ENCODE results near the gene DLG3. TPM values are rescaled to one million over a fixed set of nuclear protein-coding genes. Genes with fewer than 3 reads are reported as not detected.
"Not testable (repeated sequence)": the region's sequence is repeated elsewhere in the genome, so short reads cannot be mapped to it uniquely, and the experiment has no call there.

Gene DLG3
- total RNA-seq, 2 experiments from 2014 or later = 11.0 to 12.9 TPM

DNA sequence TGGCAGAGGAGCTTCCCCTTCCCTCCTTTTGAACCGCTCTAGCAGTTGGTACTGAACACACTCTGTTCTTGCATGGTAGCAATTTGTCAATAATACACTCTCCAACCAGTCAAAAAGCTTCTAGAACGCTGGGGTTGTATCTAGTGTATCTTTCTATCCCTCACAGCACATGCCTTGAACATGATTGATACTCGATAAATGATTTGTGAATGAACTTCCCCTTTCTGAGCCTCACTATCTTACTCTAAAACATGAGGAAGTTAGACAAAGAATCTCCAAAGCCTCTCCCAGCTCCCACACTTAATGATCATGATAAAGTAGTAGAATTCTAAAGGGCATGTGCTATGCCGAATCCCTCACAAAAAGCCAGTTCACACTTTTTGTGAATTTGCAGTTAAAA is 64.4 kb downstream of the DLG3 start:
- intact Hi-C loops (cut with micrococcal nuclease) = loop anchor here (5.0 kb wide), 1 partner anchor 37 kb away; no protein-coding TSS in a partner anchor
- DNase-seq = no peak
- H3K36me3 Mint-ChIP-seq (ENCODE audit: low read depth) = no peaks in the 10 kb centered on the region
- no peak overlapping the region for H3K27ac Mint-ChIP-seq
- H3K4me1 Mint-ChIP-seq (ENCODE audit: low read depth) = peaks cover 13% of the 10 kb centered on the region
- H3K4me3 Mint-ChIP-seq = no peak overlapping the region
- CTCF ChIA-PET = interaction anchor here (0.6 kb wide), 1 partner anchor 156 kb away, joined by 3 read pairs; no protein-coding TSS in a partner anchor
- H3K27me3 Mint-ChIP-seq (ENCODE audit: low read depth) = peaks cover 5% of the 10 kb centered on the region
- no peaks in the 10 kb centered on the region for H3K9me3 Mint-ChIP-seq

DNA sequence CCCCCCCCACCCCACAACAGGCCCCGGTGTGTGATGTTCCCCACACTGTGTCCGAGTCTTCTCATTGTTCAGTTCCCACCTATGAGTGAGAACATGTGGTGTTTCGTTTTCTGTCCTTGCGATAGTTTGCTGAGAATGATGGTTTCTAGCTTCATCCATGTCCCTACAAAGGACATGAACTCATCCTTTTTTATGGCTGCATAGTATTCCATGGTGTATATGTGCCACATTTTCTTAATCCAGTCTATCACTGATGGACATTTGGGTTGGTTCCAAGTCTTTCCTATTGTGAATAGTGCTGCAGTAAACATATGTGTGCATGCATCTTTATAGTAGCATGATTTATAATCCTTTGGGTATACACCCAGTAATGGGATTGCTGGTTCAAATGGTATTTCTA is 70.6 kb downstream of the DLG3 start:
- DNase-seq; H3K4me1 Mint-ChIP-seq (ENCODE audit: low read depth); H3K9me3 Mint-ChIP-seq; intact Hi-C loops (cut with micrococcal nuclease); CTCF ChIA-PET; H3K36me3 Mint-ChIP-seq (ENCODE audit: low read depth); H3K27me3 Mint-ChIP-seq (ENCODE audit: low read depth); H3K27ac Mint-ChIP-seq; H3K4me3 Mint-ChIP-seq: not testable (repeated sequence)

DNA sequence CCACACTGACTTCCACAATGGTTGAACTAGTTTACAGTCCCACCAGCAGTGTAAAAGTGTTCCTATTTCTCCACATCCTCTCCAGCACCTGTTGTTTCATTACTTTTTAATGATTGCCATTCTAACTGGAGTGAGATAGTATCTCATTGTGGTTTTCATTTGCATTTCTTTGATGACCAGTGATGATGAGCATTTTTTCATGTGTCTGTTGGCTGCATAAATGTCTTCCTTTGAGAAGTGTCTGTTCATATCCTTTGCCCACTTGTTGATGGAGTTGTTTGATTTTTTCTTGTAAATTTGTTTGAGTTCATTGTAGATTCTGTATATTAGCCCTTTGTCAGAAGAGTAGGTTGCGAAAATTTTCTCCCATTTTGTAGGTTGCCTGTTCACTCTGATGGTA is 71.1 kb downstream of the DLG3 start:
- H3K27ac Mint-ChIP-seq; CTCF ChIA-PET; intact Hi-C loops (cut with micrococcal nuclease); H3K9me3 Mint-ChIP-seq; H3K27me3 Mint-ChIP-seq (ENCODE audit: low read depth); H3K36me3 Mint-ChIP-seq (ENCODE audit: low read depth); H3K4me1 Mint-ChIP-seq (ENCODE audit: low read depth); H3K4me3 Mint-ChIP-seq; DNase-seq: not testable (repeated sequence)

DNA sequence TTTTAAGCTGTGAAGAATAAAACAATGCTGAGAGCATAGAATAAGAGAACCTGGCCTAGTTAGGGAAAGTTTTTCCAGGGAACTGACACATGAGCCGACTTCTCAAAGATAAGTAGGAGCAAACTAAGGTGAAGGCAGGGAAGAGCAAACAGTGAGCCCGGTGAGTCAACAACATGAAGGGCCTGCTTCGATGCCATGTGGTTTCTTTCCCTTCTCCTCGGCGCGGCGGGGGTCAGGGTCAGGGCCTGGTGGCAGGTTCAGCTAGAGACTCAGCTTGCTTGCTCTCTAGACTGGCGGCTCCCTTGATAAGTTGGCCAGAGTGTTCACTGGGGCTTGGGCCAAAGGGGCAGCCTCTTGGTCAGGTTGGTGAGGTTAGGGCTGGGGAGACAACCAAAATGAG is 81.1 kb downstream of the DLG3 start:
- Mint-ChIP-seq H3K4me1 (ENCODE audit: low read depth) (peaks cover 6% of the 10 kb centered on the region), H3K27me3 (ENCODE audit: low read depth) (peaks cover 2% of the 10 kb centered on the region), H3K27ac (no peak overlapping the region), H3K4me3 (no peak overlapping the region), H3K9me3 (no peaks in the 10 kb centered on the region), H3K36me3 (ENCODE audit: low read depth) (no peaks in the 10 kb centered on the region)
- CTCF ChIA-PET = no interaction called here
- no peak for DNase-seq
- intact Hi-C loops (cut with micrococcal nuclease) = no loop called here

- peaks cover 3% of the 10 kb centered on the region for H3K27me3 Mint-ChIP-seq (ENCODE audit: low read depth)
- no peaks in the 10 kb centered on the region for H3K36me3 Mint-ChIP-seq (ENCODE audit: low read depth)
- no peak overlapping the region for H3K27ac Mint-ChIP-seq
- peaks cover 6% of the 10 kb centered on the region for H3K4me1 Mint-ChIP-seq (ENCODE audit: low read depth)
- H3K4me3 Mint-ChIP-seq = no peak overlapping the region
- no peak for DNase-seq
- no peaks in the 10 kb centered on the region for H3K9me3 Mint-ChIP-seq
- CTCF ChIA-PET = no interaction called here
- intact Hi-C loops (cut with micrococcal nuclease) = no loop called here
Measured at GRCh38 chrX:70527053-70527452, 82.4 kb downstream of the DLG3 start.

DNA sequence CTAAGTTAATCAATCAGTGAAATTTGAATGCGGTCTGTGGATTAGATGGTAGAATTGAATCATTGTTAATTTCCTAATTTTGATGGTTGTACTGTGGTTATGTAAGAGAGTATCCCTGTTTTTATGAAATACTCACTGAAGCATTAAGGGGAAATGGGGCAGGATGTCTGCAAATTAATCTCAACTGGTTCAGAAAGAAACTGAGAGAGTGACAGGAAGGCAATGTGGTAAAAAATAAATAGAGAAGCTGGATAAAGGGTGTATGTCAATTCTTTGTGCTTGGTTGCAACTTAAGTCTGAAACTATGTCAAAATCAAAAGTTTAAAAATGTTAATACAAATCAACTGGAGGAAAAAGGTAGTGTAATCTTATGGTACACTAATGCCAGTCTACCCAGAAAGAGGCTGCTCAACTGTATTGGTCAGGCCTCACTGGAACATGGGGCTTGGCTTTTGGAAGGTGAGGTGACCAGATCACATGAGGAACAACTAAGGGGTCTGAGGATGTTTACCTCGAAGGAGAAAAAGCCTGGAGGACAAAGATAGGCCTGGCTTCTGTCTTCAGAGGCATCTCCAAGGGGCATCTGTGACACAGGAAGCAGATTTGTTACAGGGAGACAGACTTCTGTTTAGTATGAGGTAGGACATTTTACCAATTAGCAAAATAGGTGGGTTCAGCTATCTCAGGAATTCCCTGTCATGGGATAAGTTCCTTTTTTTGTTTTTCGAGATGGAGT is 83.1 kb downstream of the DLG3 start:
- CTCF ChIA-PET = no interaction called here
- H3K27ac Mint-ChIP-seq = no peak overlapping the region
- H3K4me1 Mint-ChIP-seq (ENCODE audit: low read depth) = peaks cover 6% of the 10 kb centered on the region
- no peaks in the 10 kb centered on the region for H3K36me3 Mint-ChIP-seq (ENCODE audit: low read depth)
- H3K27me3 Mint-ChIP-seq (ENCODE audit: low read depth) = peaks cover 3% of the 10 kb centered on the region
- H3K9me3 Mint-ChIP-seq = no peaks in the 10 kb centered on the region
- no peak overlapping the region for H3K4me3 Mint-ChIP-seq
- no peak for DNase-seq
- intact Hi-C loops (cut with micrococcal nuclease) = no loop called here

DNA sequence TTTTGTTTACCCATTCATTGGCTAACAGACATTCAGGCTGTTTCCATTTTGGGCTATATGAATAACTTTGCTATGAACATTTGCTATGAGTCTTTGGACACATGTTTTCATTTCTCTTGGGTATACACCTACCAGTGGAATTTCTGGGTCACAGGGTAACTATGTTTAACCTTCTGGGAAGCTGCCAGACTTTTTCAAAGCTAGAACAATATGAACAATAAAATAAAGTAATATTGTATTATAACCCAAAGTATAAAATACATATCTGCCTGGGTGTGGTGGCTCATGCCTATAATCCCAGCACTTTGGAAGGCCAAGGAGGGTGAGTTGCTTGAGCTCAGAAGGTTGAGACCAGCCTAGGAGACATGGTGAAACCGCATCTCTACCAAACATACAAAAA is 90.6 kb downstream of the DLG3 start:
- Mint-ChIP-seq H3K36me3 (ENCODE audit: low read depth) (no peaks in the 10 kb centered on the region), H3K27ac (no peak overlapping the region), H3K9me3 (no peaks in the 10 kb centered on the region), H3K4me3 (no peak overlapping the region), H3K4me1 (ENCODE audit: low read depth) (no peaks in the 10 kb centered on the region), H3K27me3 (ENCODE audit: low read depth) (peaks cover 3% of the 10 kb centered on the region)
- intact Hi-C loops (cut with micrococcal nuclease) = no loop called here
- CTCF ChIA-PET = interaction anchor here (0.6 kb wide), 1 partner anchor 110 kb away, joined by 3 read pairs; no protein-coding TSS in a partner anchor
- DNase-seq = no peak

DNA sequence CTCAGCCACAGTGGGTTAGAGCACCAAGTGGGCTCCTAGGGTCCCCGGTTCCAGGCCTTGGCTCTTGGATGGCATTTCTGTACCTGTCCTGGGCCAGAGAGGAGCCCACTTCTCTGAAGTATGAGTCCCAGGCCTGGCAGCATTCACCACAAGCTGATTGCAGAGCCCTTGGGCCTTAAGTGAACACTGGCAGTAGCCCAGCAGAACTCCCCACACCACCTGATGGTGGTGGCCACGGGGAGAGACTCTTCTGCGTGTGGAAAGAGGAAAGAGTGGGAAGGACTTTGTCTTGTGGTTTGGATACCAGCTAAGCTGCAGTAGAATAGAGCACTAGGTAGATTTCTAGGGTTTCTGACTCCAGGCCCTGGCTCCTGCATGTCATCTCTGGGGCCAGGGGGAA is 104.8 kb downstream of the DLG3 start:
- Mint-ChIP-seq H3K9me3 (no peaks in the 10 kb centered on the region), H3K36me3 (ENCODE audit: low read depth) (no peaks in the 10 kb centered on the region), H3K4me3 (no peak overlapping the region), H3K4me1 (ENCODE audit: low read depth) (peaks cover 7% of the 10 kb centered on the region), H3K27ac (no peak overlapping the region), H3K27me3 (ENCODE audit: low read depth) (no peaks in the 10 kb centered on the region)
- intact Hi-C loops (cut with micrococcal nuclease) = no loop called here
- no peak for DNase-seq
- CTCF ChIA-PET = interaction anchor here (0.6 kb wide), 1 partner anchor 15 kb away, joined by 5 read pairs; no protein-coding TSS in a partner anchor

DNA sequence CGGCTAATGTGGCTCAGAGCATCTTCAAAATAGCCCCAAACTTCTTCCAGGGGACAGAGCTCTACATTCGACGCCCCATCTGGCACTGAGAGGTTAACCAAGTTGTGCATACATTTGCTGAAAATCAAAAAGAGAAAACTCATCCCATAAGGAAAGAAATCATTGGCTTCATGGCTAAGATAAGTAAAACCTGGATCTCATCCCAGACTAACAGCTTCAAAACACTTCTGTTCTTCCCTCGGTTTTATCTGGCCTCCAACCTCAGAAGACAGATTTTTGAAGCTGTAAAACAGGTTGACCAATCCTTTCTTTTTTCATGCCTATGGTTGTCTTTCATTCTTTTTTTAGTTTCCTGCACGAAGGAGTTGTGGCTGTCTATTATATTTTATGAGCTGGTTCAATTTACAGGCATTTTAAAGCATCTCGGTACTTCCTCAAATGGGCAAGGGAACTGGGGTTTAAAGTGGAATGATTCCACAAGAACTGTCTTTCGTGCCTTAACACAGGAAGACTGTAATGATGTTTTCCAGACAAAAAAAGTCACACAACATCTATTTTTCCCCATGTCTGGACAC is 107.6 kb downstream of the DLG3 start:
- Mint-ChIP-seq H3K27me3 (ENCODE audit: low read depth) (no peaks in the 10 kb centered on the region), H3K4me3 (no peak overlapping the region), H3K4me1 (ENCODE audit: low read depth) (peaks cover 7% of the 10 kb centered on the region), H3K27ac (no peak overlapping the region), H3K36me3 (ENCODE audit: low read depth) (no peaks in the 10 kb centered on the region), H3K9me3 (no peaks in the 10 kb centered on the region)
- CTCF ChIA-PET = interaction anchor here (0.6 to 1.0 kb wide), 2 partner anchors 7 to 100 kb away, joined by 3 to 4 read pairs; no protein-coding TSS in a partner anchor
- intact Hi-C loops (cut with micrococcal nuclease) = loop anchor here (2.0 to 5.0 kb wide), 2 partner anchors 41 to 115 kb away; no protein-coding TSS in a partner anchor
- DNase-seq = no peak

GRCh38 chrX:70553516-70553915 is 108.9 kb downstream of the DLG3 start:
- no peaks in the 10 kb centered on the region for H3K27me3 Mint-ChIP-seq (ENCODE audit: low read depth)
- no peak overlapping the region for H3K4me3 Mint-ChIP-seq
- CTCF ChIA-PET = interaction anchor here (0.9 kb wide), 1 partner anchor 97 kb away, joined by 3 read pairs; no protein-coding TSS in a partner anchor
- H3K4me1 Mint-ChIP-seq (ENCODE audit: low read depth) = peaks cover 7% of the 10 kb centered on the region
- H3K27ac Mint-ChIP-seq = no peak overlapping the region
- H3K9me3 Mint-ChIP-seq = peaks cover 1% of the 10 kb centered on the region
- intact Hi-C loops (cut with micrococcal nuclease) = loop anchor here (1.0 to 5.0 kb wide), 3 partner anchors 39 to 114 kb away; no protein-coding TSS in a partner anchor
- H3K36me3 Mint-ChIP-seq (ENCODE audit: low read depth) = no peaks in the 10 kb centered on the region
- no peak for DNase-seq

DNA sequence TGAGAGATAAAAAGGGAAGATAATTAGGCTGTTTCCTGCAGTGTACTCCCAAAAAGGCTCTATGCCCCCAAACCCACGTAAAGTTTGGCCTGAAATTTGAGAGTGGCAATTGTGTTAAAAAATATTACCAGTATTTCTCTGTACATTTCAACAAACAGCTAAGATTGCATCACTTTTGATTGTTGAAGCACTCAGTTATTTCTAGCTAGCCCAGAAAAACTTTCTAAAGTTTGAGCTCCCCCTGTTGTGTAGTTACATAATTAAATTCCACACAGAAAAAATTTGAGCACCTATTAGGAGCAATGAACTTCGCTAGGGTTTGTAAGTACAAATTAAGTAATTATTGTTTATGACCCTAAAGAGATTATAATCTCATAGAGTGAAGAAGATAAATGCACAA is 109.4 kb downstream of the DLG3 start:
- no peak for DNase-seq
- intact Hi-C loops (cut with micrococcal nuclease) = loop anchor here (5.0 kb wide), 1 partner anchor 113 kb away; no protein-coding TSS in a partner anchor
- Mint-ChIP-seq H3K27me3 (ENCODE audit: low read depth) (no peaks in the 10 kb centered on the region), H3K4me3 (no peak overlapping the region), H3K9me3 (peaks cover 1% of the 10 kb centered on the region), H3K36me3 (ENCODE audit: low read depth) (no peaks in the 10 kb centered on the region), H3K4me1 (ENCODE audit: low read depth) (peaks cover 7% of the 10 kb centered on the region), H3K27ac (no peak overlapping the region)
- CTCF ChIA-PET = interaction anchor here (0.9 kb wide), 1 partner anchor 98 kb away, joined by 3 read pairs; no protein-coding TSS in a partner anchor

DNA sequence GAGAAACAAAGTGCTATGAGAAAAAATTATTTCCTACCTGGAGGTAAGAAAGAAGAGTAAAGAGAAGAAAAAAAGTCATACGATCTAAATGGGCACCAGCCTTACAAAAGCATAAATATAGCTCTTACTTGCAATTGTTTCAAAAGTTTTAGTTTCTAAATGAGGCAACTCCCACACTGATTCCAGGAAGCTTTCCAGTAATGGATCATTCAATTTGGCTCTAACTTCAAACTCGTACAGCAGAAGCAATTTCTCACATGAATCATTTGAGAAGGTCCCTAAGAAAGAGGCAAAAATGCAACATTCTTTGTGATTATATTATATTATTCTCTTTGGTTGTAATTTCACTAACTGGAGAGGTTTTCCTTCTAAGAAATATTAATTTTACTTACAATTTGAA is 109.9 kb downstream of the DLG3 start:
- intact Hi-C loops (cut with micrococcal nuclease) = loop anchor here (5.0 kb wide), 1 partner anchor 113 kb away; no protein-coding TSS in a partner anchor
- CTCF ChIA-PET = no interaction called here
- peaks cover 7% of the 10 kb centered on the region for H3K4me1 Mint-ChIP-seq (ENCODE audit: low read depth)
- no peak for DNase-seq
- H3K4me3 Mint-ChIP-seq = no peak overlapping the region
- H3K36me3 Mint-ChIP-seq (ENCODE audit: low read depth) = no peaks in the 10 kb centered on the region
- peaks cover 1% of the 10 kb centered on the region for H3K9me3 Mint-ChIP-seq
- H3K27me3 Mint-ChIP-seq (ENCODE audit: low read depth) = no peaks in the 10 kb centered on the region
- H3K27ac Mint-ChIP-seq = no peak overlapping the region

DNA sequence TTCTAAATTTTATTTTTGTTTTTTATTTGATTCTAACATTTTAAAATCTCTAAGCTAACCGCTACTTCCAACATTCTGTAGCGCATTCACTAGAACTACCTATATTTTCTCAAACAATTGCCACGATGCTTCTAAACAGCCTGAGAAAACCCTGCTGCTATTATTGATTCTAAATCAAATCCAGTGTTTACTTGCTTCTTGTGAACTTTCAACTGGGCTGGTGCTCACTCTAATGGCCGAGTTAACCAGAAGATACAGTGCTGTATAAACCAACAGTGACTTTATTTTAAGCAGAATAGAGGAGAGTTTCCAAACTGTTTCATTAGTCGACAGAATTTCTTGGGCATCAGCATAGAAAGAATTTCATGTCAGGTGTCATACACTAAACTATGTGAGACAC is 110.3 kb downstream of the DLG3 start:
- Mint-ChIP-seq H3K4me3 (no peak overlapping the region), H3K36me3 (ENCODE audit: low read depth) (no peaks in the 10 kb centered on the region), H3K27ac (no peak overlapping the region), H3K4me1 (ENCODE audit: low read depth) (peaks cover 7% of the 10 kb centered on the region), H3K27me3 (ENCODE audit: low read depth) (no peaks in the 10 kb centered on the region), H3K9me3 (peaks cover 1% of the 10 kb centered on the region)
- CTCF ChIA-PET = no interaction called here
- intact Hi-C loops (cut with micrococcal nuclease) = loop anchor here (5.0 kb wide), 1 partner anchor 112 kb away; no protein-coding TSS in a partner anchor
- DNase-seq = no peak
